GM18505 (cell line): ENCODE results near the gene WDFY3.

ENCODE experiments used
- ATAC-seq: cut with Tn5 transposase; IDR thresholded peaks from one replicate; pipeline ENCODE4 v1.9.1; 2021; ENCODE audit not compliant: unreplicated experiment
- POLR2A ChIP-seq: IDR thresholded peaks from 4 replicates; pipeline ENCODE4 v1.6.1; 2011; ENCODE audit warnings: borderline replicate concordance; ENCODE audit not compliant: insufficient read depth, insufficient read length; ENCODE audit errors: extremely low read depth

WDFY3 gene

GRCh38 chr4:84796394-84796793 lies 170.1 kb downstream of the WDFY3 start:
- TF ChIP-seq POLR2A: no peak
- ATAC-seq: no peak

GRCh38 chr4:84792366-84793301 lies 173.9 kb downstream of the WDFY3 start:
- TF ChIP-seq POLR2A: no peak
- no peak for ATAC-seq

- TF ChIP-seq POLR2A: no peak
- ATAC-seq: no peak
These were observed 175.5 kb downstream of the WDFY3 start for GRCh38 chr4:84790769-84791565.

GRCh38 chr4:84786478-84786877 lies 180.0 kb downstream of the WDFY3 start:
- no peak for ATAC-seq
- TF ChIP-seq POLR2A: no peak

GRCh38 chr4:84782517-84782916 lies 184.0 kb downstream of the WDFY3 start:
- ATAC-seq: no peak
- TF ChIP-seq POLR2A: no peak

- no peak for TF ChIP-seq POLR2A
- ATAC-seq: no peak
These were observed 185.8 kb downstream of the WDFY3 start for GRCh38 chr4:84780719-84781118.

- no peak for TF ChIP-seq POLR2A
These were observed 188.4 kb downstream of the WDFY3 start for GRCh38 chr4:84778041-84778440.

GRCh38 chr4:84767168-84767567 lies 199.3 kb downstream of the WDFY3 start:
- TF ChIP-seq POLR2A: no peak
- ATAC-seq: no peak

More at GRCh38 chr4:84778041-84778440, 188.4 kb downstream of the WDFY3 start:
- no peak for ATAC-seq

- ATAC-seq: no peak
- no peak for TF ChIP-seq POLR2A
These were observed 213.0 kb downstream of the WDFY3 start for GRCh38 chr4:84753321-84753972.

GRCh38 chr4:84751707-84752106 lies 214.8 kb downstream of the WDFY3 start:
- no peak for ATAC-seq
- TF ChIP-seq POLR2A: no peak

- no peak for ATAC-seq
- TF ChIP-seq POLR2A: no peak
These were observed 215.6 kb downstream of the WDFY3 start for GRCh38 chr4:84750960-84751283.

- TF ChIP-seq POLR2A: no peak
- peak; percentile 61 for ATAC-seq
These were observed 216.1 kb downstream of the WDFY3 start for GRCh38 chr4:84750260-84750959.

GRCh38 chr4:84740057-84740456 lies 226.4 kb downstream of the WDFY3 start:
- ATAC-seq: no peak
- no peak for TF ChIP-seq POLR2A
